Common myeloid progenitor, CD34-positive (primary cell): ENCODE results near the gene CFAP410.

Experiments used
- CTCF ChIA-PET: fragments of 350-600 bp; sonication (Branson Sonifier 250); formaldehyde crosslinking; loops from one replicate; lab custom pipeline; 2021; ENCODE audit warnings: antibody characterized with exemption; lab: Charles Lee
- POLR2A ChIA-PET: fragments of 350-600 bp; sonication (Branson Sonifier 250); formaldehyde crosslinking; loops from one replicate; lab custom pipeline; 2021; ENCODE audit warnings: antibody characterized with exemption; lab: Charles Lee
- DNase-seq, 3 donors: peaks; one replicate each; pipeline versions ENCODE4 v3.0.0 to v3.0.0-alpha.2; 2013
- H3K27ac ChIP-seq, 2 experiments: 1 replicate in 1 of 2; 2 replicates in 1 of 2; pipeline ENCODE4 v1.7.0; 2013; ENCODE audit warnings: inconsistent platforms in 2 of 2, low read length in 2 of 2, mild to moderate bottlenecking in 2 of 2, low read depth in 1 of 2, moderate library complexity in 1 of 2; ENCODE audit not compliant: severe bottlenecking in 2 of 2, insufficient read depth in 1 of 2, poor library complexity in 1 of 2
- H3K27me3 ChIP-seq, 5 experiments: replicated peaks in 2 of 5; 1 replicate in 3 of 5; 2 replicates in 2 of 5; pipeline versions ENCODE4 v1.6.1 to v1.7.0; 2013; ENCODE audit warnings: low read length in 4 of 5, mild to moderate bottlenecking in 2 of 5, moderate library complexity in 2 of 5, inconsistent platforms in 1 of 5; ENCODE audit not compliant: insufficient read depth in 5 of 5, control insufficient read depth in 4 of 5
- H3K36me3 ChIP-seq, 4 experiments: 1 replicate in 2 of 4; 2 replicates in 2 of 4; pipeline versions ENCODE4 v1.6.1 to v1.7.0; 2013; ENCODE audit warnings: low read length in 3 of 4, control low read depth in 1 of 4, mild to moderate bottlenecking in 1 of 4; ENCODE audit not compliant: control insufficient read depth in 4 of 4, insufficient read depth in 4 of 4
- H3K4me1 ChIP-seq, 4 experiments: 1 replicate in 3 of 4; 2 replicates in 1 of 4; pipeline versions ENCODE4 v1.6.1 to v1.7.1; 2013; ENCODE audit warnings: low read length in 3 of 4, mild to moderate bottlenecking in 3 of 4, control low read depth in 1 of 4, inconsistent platforms in 1 of 4, moderate library complexity in 1 of 4; ENCODE audit not compliant: control insufficient read depth in 4 of 4, insufficient read depth in 4 of 4; ENCODE audit errors: control extremely low read depth in 1 of 4
- H3K4me3 ChIP-seq, 7 experiments: 1 replicate in 4 of 7; 2 replicates in 3 of 7; pipeline versions ENCODE4 v1.5.1 to v1.7.0; 2013; ENCODE audit warnings: mild to moderate bottlenecking in 7 of 7, low read length in 6 of 7, moderate library complexity in 6 of 7, inconsistent platforms in 2 of 7, low read depth in 2 of 7, control low read depth in 1 of 7; ENCODE audit not compliant: insufficient read depth in 4 of 7, control insufficient read depth in 1 of 7; ENCODE audit errors: extremely low read depth in 1 of 7
- H3K9me3 ChIP-seq, 5 experiments: 1 replicate in 4 of 5; 2 replicates in 1 of 5; pipeline versions ENCODE4 v1.6.1 to v1.7.1; 2013; ENCODE audit warnings: low read length in 4 of 5, mild to moderate bottlenecking in 2 of 5, inconsistent platforms in 1 of 5, low read depth in 1 of 5, moderate library complexity in 1 of 5; ENCODE audit not compliant: control insufficient read depth in 4 of 5, insufficient read depth in 2 of 5; ENCODE audit errors: control extremely low read depth in 1 of 5
- WGBS: methylation state at CpG from one replicate; pipeline ENCODE4 v1.1.5; 2013; ENCODE audit not compliant: insufficient coverage; 5-methylcytosine and 5-hydroxymethylcytosine counted together

CFAP410 gene

DNA sequence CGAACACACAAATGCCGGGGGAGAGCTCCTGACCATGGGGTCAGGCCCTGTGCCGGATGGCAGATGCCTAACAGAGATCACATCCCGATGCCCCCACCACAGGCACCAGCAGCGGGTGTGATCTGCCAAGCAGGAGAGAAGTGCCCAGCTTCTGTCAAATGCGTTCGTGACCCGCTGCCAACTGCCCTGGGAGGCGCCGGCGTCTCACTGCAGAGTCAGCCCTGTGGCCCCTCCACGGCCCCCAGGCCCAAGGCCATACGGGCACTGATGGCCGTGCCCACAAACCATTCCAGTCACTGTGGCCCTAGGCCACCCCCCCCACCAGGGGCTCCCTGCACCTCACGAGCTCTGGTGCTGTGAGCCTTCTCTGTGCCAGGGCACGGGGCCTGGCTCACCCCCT is 8.0 kb downstream of the CFAP410 start:
- Histone ChIP-seq H3K4me3 (no peak overlapping the region), H3K36me3 (peaks cover 1 to 33% (median 17%) of the 10 kb centered on the region in 4 experiments), H3K27me3 (no peaks in the 10 kb centered on the region), H3K4me1 (no peaks in the 10 kb centered on the region), H3K9me3 (no peaks in the 10 kb centered on the region), H3K27ac (no peak overlapping the region)
- DNase-seq: no peak
- WGBS: 100% methylated on average over 5 of the region's 16 CpGs
- CTCF ChIA-PET: interaction anchor here (0.6 to 0.9 kb wide), 2 partner anchors 11 to 28 kb away, joined by 3 read pairs; no protein-coding TSS in a partner anchor
- POLR2A ChIA-PET: no interaction called here

DNA sequence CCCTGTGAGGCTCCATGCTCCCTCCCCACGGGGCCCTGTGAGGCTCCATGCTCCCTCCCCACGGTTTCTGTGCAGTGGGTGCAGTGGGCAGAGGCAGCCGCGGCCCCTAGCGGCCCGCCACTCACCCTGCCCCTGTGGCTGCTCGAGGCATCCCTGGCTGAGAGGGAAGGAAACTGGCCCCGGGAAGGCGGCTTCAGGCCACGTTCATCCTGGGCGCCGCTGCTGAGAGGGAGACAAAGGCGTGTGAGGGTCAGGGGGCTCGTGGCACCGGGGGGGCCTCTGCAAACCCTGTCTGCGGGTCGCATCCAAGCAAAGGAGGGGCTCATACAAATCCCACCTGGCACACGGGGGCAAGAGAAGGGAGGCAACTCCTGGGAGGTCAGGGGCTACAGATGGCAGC is 8.5 kb downstream of the CFAP410 start:
- WGBS: 82% methylated on average over 18 of the region's 18 CpGs
- no peaks in the 10 kb centered on the region for H3K27me3 ChIP-seq

DNA sequence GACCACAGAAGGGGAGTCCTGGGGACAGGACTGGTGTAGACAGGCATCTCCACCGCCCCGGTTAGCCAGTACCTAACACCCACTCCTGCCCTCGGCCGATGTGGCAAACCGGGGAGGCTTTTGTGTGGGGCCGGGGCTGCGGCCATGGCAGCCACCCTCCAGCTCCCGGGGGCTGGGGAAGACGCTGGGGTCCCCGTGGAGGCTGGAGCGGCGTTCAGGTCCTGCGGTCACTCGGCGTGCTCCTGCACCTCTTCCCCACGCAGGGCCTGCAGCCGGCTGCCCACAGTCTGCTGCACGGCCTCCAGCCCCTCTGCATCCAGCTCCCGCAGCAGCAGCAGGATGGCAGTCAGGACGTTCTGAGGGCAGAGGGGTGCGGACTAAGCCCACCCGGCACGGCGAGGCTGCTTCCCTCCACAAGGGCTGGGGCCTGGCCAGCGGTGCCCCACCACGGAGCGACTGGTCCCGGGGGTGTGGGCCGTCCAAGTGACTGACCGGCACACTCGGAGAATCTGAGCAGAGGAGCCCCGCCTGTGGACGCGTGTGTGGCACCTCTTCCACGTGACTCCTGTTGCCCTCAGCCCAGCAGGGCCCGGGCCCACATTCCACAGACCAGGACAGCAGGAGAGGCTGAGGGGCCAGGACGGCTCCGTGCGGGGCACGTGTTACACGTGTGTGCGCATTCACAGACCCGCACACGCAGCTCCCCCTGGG is 9.1 kb downstream of the CFAP410 start:
- no peaks in the 10 kb centered on the region for H3K27me3 ChIP-seq
- ChIA-PET CTCF (interaction anchor here (1.0 to 1.2 kb wide), 2 partner anchors 8 to 15 kb away, joined by 3 read pairs; no protein-coding TSS in a partner anchor), POLR2A (no interaction called here)
- H3K4me3 ChIP-seq: no peak overlapping the region
- H3K36me3 ChIP-seq: peaks cover 3 to 40% (median 20%) of the 10 kb centered on the region in 4 experiments
- H3K4me1 ChIP-seq: no peaks in the 10 kb centered on the region
- 95% methylated on average over 43 of the region's 44 CpGs for WGBS
- H3K9me3 ChIP-seq: no peaks in the 10 kb centered on the region
- DNase-seq: no peak
- no peak overlapping the region for H3K27ac ChIP-seq

More for the DNA sequence above, 8.5 kb downstream of the CFAP410 start:
- no peaks in the 10 kb centered on the region for H3K4me1 ChIP-seq
- CTCF ChIA-PET: interaction anchor here (0.9 kb wide), 1 partner anchor 12 kb away, joined by 3 read pairs; no protein-coding TSS in a partner anchor
- peaks cover 3 to 34% (median 19%) of the 10 kb centered on the region in 4 experiments for H3K36me3 ChIP-seq
- no peak for DNase-seq
- no peak overlapping the region for H3K4me3 ChIP-seq
- POLR2A ChIA-PET: no interaction called here
- H3K27ac ChIP-seq: no peak overlapping the region
- no peaks in the 10 kb centered on the region for H3K9me3 ChIP-seq

GRCh38 chr21:44329086-44329889 is 9.9 kb downstream of the CFAP410 start:
- CTCF ChIA-PET: interaction anchor here (1.0 to 1.2 kb wide), 2 partner anchors 9 to 14 kb away, joined by 3 read pairs; no protein-coding TSS in a partner anchor
- POLR2A ChIA-PET: no interaction called here
- Histone ChIP-seq H3K27me3 (no peaks in the 10 kb centered on the region), H3K36me3 (peaks cover 4 to 48% (median 24%) of the 10 kb centered on the region in 4 experiments), H3K27ac (no peak overlapping the region), H3K4me3 (no peak overlapping the region), H3K4me1 (no peaks in the 10 kb centered on the region), H3K9me3 (no peaks in the 10 kb centered on the region)
- 88% methylated on average over 20 of the region's 26 CpGs for WGBS
- DNase-seq: no peak

DNA sequence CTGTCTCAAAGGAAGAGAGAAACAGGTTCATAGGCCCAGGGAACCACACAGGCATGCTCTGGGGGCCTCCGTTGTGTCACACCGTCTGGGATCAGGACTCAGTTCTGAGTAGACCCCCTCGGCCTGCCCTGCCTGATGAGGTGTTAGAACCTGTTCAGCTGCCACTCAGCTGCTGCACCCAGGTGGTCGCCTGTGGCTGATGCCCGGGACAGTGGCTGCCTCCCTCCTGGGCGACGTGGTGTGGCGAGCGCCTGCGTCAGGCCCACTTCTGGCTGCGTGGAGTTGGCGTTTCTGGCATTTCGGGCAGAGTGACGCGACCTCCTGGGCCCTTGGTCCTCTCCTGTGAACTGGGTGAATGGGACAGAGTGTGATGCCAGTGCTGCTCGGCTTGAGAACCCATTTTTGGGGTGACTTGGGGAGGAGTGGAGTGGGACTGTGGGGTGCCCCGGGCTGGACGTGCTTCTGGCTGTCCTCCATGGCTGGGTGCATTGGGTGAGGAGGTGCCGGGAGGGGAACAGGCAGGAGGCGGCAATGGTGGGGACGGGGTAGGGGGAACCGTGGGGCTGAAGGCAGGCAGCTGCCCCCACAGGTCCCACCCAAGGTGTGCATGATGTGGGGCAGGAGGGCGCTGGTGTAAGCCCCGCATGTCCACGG is 10.8 kb downstream of the CFAP410 start:
- Histone ChIP-seq H3K27ac (no peak overlapping the region), H3K9me3 (no peaks in the 10 kb centered on the region), H3K4me1 (no peaks in the 10 kb centered on the region), H3K36me3 (peaks cover 4 to 57% (median 31%) of the 10 kb centered on the region in 4 experiments), H3K4me3 (no peak overlapping the region), H3K27me3 (no peaks in the 10 kb centered on the region)
- ChIA-PET POLR2A (no interaction called here), CTCF (no interaction called here)
- DNase-seq: no peak
- 94% methylated on average over 24 of the region's 25 CpGs for WGBS

GRCh38 chr21:44327603-44327974 is 11.6 kb downstream of the CFAP410 start:
- H3K27me3 ChIP-seq: no peaks in the 10 kb centered on the region
- no peaks in the 10 kb centered on the region for H3K4me1 ChIP-seq
- DNase-seq: no peak
- 80% methylated on average over 8 of the region's 11 CpGs for WGBS
- no peak overlapping the region for H3K27ac ChIP-seq
- ChIA-PET CTCF (no interaction called here), POLR2A (no interaction called here)
- no peaks in the 10 kb centered on the region for H3K9me3 ChIP-seq
- H3K4me3 ChIP-seq: no peak overlapping the region
- H3K36me3 ChIP-seq: peaks cover 4 to 65% (median 35%) of the 10 kb centered on the region in 4 experiments
